Measurements from ENCODE around the gene CCAR1.
"Not testable (repeated sequence)": the region's sequence is repeated elsewhere in the genome, so short reads cannot be mapped to it uniquely, and the experiment has no call there.

CCAR1 gene

GRCh38 chr10:68735119-68735518, 14.1 kb downstream of the CCAR1 start:
- H3K27ac ChIP-seq: no peak overlapping the region
- no peak for TF ChIP-seq ZFX (IDR thresholded peaks at IDR 0.05; ENCODE audit: borderline replicate concordance)
- TF ChIP-seq CTCF (IDR thresholded peaks at IDR 0.05): no peak

- H3K27ac ChIP-seq: not testable (repeated sequence)
Observed at GRCh38 chr10:68735739-68736138, 14.7 kb downstream of the CCAR1 start.

- not testable (repeated sequence) for H3K27ac ChIP-seq
Observed at GRCh38 chr10:68740676-68741075, 19.6 kb downstream of the CCAR1 start.

- no peak overlapping the region for H3K27ac ChIP-seq
- TF ChIP-seq CTCF (IDR thresholded peaks at IDR 0.05) (no peak), ZFX (IDR thresholded peaks at IDR 0.05; ENCODE audit: borderline replicate concordance) (no peak)
Observed at GRCh38 chr10:68742397-68742796, 21.4 kb downstream of the CCAR1 start.

- TF ChIP-seq ZFX (IDR thresholded peaks at IDR 0.05; ENCODE audit: borderline replicate concordance): no peak
- no peak for TF ChIP-seq CTCF (IDR thresholded peaks at IDR 0.05)
- H3K27ac ChIP-seq: no peak overlapping the region
Observed at GRCh38 chr10:68752711-68753350, 31.8 kb downstream of the CCAR1 start.

GRCh38 chr10:68756246-68756645, 35.2 kb downstream of the CCAR1 start:
- TF ChIP-seq ZFX (IDR thresholded peaks at IDR 0.05; ENCODE audit: borderline replicate concordance) (no peak), CTCF (IDR thresholded peaks at IDR 0.05) (no peak)
- no peak overlapping the region for H3K27ac ChIP-seq

- TF ChIP-seq ZFX (IDR thresholded peaks at IDR 0.05; ENCODE audit: borderline replicate concordance) (no peak), CTCF (IDR thresholded peaks at IDR 0.05) (no peak)
- no peak overlapping the region for H3K27ac ChIP-seq
Observed at GRCh38 chr10:68756766-68757165, 35.7 kb downstream of the CCAR1 start.

GRCh38 chr10:68759223-68759863, 38.3 kb downstream of the CCAR1 start:
- TF ChIP-seq CTCF (IDR thresholded peaks at IDR 0.05) (no peak), ZFX (IDR thresholded peaks at IDR 0.05; ENCODE audit: borderline replicate concordance) (no peak)
- H3K27ac ChIP-seq: no peak overlapping the region

Measured in 22Rv1 (cell line).